ENCODE measurements around the gene CARD14.

CARD14 gene

DNA sequence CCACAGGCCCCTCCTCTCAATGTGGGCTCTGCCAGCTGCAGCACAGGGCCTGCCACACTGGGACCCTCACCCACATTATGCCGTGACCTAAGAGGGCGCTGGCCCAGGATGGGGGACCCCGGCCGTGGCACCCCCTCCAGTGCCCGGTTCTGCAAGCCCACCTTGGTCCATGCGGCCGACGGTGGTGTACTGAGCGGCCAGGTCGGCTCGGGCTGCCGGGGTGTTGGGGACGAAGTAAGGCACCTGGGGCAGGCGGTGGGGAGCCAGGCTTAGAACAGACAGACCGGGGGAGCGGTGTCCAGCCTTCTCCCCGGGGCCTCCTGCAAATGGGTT lies 43.8 kb downstream of the CARD14 start:
- no peak for DNase-seq

DNA sequence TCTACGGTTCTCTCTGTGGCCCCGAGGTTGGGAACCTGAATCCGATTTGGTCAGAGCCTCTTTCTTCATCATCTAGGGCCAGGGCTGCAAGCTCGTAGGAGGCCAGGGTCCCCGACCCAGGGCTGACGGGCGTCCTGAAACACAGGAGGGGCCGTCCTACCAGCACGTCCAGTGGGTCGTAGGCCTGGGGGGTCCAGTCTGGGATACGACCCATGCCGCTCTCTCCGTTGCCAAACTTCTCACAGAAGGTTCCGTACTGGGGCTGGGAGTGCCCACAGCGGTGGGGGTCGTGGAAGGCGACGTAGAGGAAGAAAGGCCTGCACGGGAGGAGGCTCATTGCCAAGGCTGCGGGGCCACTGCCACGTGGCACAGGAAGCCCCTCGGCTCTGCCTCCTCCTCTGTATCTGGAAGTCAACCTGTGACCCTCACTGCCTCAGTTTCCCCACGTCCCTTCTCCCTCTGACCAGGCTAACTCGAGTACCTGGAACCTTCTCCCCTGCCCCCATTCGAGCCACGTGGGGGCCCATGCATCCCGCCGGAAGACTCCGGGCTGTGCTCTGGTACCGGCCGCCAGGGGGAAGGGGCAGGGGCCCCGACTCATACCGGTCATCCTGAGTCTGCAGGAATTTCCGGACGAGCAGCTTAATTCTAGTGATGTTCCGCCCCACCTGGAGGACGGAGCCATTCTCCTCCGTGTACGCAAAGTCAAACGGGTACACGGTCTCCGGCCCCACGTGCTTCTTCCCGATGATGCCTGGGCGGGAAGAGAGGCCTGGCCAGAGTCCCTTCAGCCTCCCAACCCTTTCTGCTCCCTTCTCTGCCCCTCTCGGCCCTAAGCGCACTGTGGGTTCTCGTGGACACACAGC lies 44.4 kb downstream of the CARD14 start:
- no peak for DNase-seq

- no peak for DNase-seq
Observed at GRCh38 chr17:80214878-80215210, 45.0 kb downstream of the CARD14 start.

DNA sequence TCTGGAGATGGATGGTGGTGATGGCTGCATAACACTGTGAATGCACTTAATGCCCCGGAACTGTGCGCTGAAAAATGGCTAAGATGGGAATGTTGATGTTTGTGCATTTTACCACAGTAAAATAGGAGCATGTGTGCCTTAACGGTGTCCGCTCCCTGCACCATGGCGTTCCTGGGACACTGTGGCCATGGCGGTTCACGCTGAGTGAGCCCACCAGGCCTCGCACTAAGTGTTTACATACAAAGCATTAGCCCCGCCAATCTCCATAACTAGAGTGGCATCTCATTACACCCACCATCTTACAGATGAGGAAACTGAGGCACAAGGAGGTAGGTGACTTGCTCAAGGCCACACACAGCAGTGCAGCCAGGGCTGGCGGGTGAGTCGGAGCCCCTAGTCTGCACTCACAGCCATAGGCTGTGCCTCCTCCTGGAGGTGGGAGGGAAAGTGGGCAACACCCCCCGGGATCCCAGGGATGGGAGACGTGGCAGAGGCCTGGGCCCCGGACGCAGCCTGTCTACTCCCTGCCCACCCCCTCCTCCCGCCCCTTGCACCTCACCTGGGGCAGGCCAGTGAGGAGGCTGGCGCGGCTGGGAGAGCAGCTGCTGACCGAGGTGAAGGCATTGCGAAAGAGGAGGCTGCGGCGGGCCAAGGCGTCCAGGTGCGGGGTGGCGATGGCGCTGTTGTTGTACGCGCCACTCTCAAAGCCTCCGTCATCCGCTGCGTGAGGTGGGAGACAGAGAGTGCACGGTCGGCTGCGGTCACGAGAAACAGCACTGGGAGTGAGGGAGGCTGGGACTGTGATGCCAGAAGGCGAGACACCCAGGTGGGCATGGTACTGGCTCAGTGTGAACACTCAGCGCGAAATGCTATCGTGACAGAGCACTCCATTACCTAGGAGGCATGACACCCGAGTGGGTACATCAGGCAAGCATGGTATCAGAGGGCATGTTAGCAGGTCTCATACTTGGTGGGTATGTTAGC lies 46.9 kb downstream of the CARD14 start:
- DNase-seq: no peak

DNA sequence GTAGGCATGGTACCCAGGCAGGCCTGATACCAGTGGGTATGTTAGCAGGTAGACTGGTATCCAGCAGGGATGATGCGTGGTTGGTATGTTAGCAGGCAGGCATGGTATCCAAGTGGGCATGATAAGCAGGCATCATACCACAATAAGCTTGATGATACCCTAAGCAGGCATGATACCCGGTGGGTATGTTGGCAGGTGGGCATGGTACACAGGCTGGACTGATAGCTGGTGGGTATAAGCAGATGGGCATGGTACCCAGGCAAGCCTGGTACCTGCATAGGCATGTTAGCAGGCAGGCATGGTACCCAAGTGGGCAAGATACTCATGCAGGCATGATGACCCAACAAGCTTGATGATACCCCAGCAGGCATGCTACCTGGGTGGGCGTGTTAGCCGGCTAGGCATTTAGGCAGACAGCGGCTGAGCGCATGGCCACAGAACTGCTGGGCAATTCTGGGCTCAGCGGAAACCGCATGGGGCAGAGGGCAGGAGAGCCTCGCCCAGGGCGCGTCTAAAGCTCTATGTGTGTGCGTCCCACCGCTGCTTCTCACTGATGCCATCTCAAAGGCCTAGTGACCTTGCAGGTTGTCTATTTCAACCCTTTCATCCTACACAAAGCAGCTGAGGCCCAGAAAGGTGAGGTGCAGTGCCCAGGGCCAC lies 48.0 kb downstream of the CARD14 start:
- DNase-seq: no peak

DNA sequence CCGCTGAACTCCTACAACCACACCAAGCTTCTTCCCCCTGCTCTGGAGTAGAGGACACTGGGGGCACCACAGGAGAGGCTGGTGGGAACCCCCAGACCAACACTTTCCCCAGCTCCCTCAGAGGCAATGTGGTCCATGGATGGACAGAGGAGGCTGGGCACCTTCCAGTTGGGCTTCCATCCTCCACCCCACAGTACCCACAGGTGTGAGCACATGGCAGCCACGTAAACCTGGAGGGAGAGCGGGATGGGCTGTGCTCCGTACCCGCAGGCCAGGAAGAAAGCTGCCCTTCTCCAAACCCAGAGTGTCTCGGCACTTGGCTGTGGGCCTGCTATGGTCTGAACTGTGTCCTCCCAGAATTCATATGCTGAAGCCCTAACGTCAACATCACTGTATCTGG lies 48.6 kb downstream of the CARD14 start:
- no peak for DNase-seq

GRCh38 chr17:80219013-80219762 lies 49.4 kb downstream of the CARD14 start:
- DNase-seq: peak; percentile 14

- no peak for DNase-seq
Observed at GRCh38 chr17:80219763-80220053, 49.9 kb downstream of the CARD14 start.

DNA sequence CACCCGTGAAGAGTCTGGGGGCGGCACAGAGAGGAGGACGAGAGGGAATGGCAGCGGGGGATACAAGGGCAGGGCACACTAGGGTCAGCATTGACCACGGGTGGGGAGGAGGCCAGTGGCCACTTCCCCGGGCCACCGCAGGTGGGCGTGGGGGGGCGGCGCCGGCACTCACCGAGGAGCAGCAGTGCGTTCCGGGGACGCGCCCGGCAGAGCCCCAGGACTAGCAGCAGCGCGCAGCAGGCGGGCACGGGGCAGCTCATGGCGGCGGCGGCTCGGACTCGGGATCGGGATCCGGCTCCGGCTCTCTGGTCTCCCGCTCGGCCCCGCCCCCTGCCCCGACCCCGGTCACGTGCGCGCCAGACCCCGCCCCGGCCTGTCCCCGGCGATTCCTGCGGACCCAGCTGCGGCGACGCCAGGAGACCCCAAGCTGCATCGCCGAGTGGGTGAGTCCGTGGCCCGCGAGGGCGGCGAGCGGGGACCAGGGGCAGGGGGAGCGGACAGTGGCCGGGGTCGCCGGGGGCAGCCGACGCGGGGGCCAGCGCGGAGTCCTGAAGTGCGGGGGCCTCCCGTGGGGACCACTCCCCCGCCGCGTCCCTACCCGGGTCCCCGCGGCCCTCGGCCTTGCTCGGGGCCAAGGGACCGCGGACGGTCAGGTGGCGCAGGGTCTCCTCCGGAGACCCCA lies 50.4 kb downstream of the CARD14 start, which contains the start of the genes SGSH and SLC26A11:
SGSH (minus strand) TSS at position 280 of the 682 bp plus-strand sequence; CDS start at position 260, 20 bp downstream.
SLC26A11 (plus strand) TSS at position 374 of the 682 bp plus-strand sequence. CDS start 1,134 bp downstream, outside the sequence.
- peak; percentile 52 for DNase-seq

GRCh38 chr17:80220736-80221215 lies 50.9 kb downstream of the CARD14 start:
- peak; percentile 5 for DNase-seq

DNA sequence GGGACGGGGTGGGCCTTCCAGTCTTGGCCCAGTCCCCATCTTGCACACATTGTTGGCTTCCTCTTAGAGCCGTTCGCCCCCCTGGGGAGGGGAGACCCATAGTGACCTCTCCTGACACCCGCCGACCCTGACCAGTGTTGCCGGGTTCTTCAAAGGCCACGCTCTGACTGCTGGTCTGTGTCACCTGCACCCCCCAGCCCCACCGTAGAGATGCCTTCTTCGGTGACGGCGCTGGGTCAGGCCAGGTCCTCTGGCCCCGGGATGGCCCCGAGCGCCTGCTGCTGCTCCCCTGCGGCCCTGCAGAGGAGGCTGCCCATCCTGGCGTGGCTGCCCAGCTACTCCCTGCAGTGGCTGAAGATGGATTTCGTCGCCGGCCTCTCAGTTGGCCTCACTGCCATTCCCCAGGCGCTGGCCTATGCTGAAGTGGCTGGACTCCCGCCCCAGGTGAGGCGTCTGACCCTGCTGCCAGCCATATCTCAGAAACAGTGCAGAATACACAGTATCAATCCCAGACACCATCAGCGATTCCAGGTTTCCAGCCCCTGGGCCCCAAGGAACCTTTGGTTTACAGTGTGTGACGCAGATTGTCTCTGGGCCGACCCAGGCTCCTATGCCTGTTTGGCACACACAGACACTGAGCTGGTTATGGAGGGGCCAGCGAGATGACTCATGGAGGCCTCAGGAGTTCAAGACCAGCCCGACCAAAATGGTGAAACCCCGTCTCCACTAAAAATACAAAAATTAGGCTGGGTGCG lies 51.7 kb downstream of the CARD14 start:
- DNase-seq: no peak

DNA sequence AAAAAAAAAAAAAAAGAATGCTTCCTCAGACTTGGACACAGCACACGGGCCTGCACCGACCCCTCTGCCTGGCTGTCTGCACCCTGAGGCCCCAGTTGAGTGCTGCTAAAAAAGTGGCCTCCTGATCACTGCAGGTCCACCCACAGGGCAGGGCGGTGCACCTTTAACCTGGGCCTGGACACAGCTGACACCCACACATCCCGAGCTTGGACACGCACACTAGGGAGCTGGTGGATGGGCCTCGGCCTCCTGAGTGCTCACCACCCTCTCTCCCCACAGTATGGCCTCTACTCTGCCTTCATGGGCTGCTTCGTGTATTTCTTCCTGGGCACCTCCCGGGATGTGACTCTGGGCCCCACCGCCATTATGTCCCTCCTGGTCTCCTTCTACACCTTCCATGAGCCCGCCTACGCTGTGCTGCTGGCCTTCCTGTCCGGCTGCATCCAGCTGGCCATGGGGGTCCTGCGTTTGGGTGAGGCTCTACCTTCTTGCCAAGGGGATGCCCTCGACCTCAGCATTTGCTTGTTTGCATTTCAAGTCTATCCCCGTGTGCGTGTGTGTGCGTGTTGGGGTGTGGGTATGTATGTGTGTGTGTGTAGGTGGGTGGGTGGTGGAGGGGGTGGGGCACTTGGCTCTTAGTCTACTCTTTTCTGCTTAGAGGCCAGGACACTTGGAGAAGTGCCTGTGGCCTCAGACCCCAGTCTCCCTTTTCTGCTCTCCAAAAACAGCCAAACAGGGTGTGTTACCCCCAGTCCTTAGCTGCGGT lies 52.7 kb downstream of the CARD14 start:
- DNase-seq: no peak

- no peak for DNase-seq
Observed at GRCh38 chr17:80223142-80223815, 53.4 kb downstream of the CARD14 start.

DNA sequence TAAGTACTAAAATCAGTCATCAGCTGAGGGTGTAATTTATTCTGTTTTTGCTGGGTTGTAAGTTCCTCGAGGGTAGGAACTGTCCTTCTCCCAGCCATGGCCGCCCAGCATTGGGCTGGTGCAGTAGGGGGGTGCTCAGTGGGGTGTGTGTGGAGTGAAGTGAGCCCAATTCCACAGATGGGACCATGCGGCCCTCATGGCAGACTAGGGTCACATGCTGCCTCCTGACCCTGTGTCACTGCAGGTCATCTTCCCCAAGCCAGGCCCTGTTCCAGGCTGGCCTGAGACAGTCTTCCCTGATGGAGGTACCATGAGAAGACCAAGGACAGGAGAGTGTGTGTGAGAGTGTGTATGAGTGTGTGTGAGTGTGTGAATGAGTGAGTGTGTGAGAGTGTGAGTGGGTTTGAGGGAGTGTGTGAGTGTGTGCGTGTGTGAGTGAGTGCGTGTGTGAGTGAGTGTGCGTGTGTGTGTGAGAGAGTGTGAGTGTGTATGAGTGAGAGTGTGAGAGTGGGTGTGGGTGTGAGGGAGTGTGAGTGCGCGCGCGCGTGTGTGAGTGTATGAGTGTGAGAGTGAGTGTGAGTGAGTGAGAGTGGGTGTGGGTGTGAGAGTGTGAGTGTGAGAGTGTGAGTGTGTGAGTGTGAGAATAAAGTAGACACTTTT lies 54.1 kb downstream of the CARD14 start:
- no peak for DNase-seq

GRCh38 chr17:80224683-80225082 lies 54.9 kb downstream of the CARD14 start:
- no peak for DNase-seq

GRCh38 chr17:80225230-80225629 lies 55.4 kb downstream of the CARD14 start:
- no peak for DNase-seq

GRCh38 chr17:80227156-80227555 lies 57.3 kb downstream of the CARD14 start:
- DNase-seq: no peak

GRCh38 chr17:80227666-80228065 lies 57.8 kb downstream of the CARD14 start:
- DNase-seq: no peak

- DNase-seq: no peak
Observed at GRCh38 chr17:80228477-80228876, 58.6 kb downstream of the CARD14 start.

Measured in midbrain (tissue), 1 donor.